Caki2 (cell line): Measurements from ENCODE around the gene ESR1. TPM values are rescaled to one million over a fixed set of nuclear protein-coding genes. Genes with fewer than 3 reads are reported as not detected.
"Not testable (repeated sequence)": the region's sequence is repeated elsewhere in the genome, so short reads cannot be mapped to it uniquely, and the experiment has no call there.

Experiments
- DNase-seq: peaks from one replicate; pipeline ENCODE4 v3.0.0-alpha.2; 2015; ENCODE audit warnings: low read depth
- in situ Hi-C: cut with HindIII; loops from 2 replicates; pipeline ENCODE4 v1.10.0; 2016; ENCODE audit warnings: low sequenced_read_pairs, low pct_unique_long_range_greater_than_20kb, mixed read lengths
- total RNA-seq: library from RNA; depleted of rRNA; stranded (reverse); fragments of >200 nt; shearing (Covaris generic); gene quantifications from 2 replicates; pipeline ENCODE4 v1.2.3, GENCODE V29; 2014; ENCODE audit warnings: low replicate concordance

Gene ESR1
- total RNA-seq, 1 experiment from 2014 or later: not detected

DNA sequence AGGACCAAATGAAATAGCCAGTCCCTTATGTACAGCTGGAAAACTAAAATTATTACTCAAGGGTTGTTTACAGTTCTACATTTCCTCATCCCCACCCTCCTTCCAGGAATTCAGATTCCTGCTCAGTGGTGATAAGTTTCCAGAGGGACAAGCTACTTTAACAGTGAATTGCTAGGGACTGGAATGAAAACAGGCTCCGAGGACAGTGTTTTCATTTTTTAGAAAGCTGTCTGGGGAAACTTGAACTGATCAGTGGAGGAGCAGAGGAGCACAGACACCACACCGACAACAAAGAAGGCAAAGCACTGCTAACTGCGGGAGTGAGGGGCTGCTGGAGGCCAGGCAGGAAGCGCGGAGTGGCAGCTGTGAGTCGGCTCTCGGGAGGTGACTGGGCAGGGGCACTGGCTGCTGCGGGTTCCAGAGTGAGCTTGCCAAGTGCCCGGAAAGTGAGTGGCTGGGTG is 322.2 kb downstream of the ESR1 start:
- no peak for DNase-seq
- in situ Hi-C loops: no loop called here

- in situ Hi-C loops: no loop called here
- DNase-seq: no peak
Observed at GRCh38 chr6:152130441-152130840, 323.0 kb downstream of the ESR1 start.

DNA sequence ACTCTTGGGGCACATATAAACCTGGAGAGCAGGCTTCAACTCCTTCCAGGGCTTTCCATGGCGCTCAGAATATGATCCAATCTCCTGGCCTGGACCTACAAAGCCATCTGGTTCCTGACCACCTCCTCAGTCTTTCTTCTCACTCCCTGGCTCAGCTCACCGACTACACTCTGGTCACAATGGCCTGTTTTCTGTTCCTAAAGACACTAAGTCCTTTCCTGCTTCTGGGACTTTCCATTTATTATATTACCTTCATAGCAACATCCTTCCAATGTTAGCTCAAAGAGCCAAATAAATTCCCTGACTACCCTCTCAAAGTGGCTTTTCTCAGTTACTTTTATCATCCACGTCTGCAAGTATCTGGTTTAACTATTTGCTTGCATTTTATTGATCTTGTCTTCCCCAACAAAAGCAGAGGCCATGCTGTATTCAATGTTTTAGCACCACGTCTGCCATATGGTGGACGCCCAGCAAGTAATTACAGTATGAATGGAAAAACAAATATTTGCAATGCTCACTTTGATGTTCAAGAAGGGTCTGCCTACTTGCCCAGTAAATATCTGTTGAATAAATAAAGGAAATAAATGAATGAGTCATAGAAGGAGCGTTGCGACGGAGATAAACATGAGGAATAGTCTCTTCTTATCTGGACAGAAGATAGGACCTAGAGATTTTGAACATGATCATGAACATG is 328.4 kb downstream of the ESR1 start:
- in situ Hi-C loops: no loop called here

GRCh38 chr6:152136449-152136825 is 329.0 kb downstream of the ESR1 start:
- no peak for DNase-seq
- in situ Hi-C loops: no loop called here

More for the DNA sequence above, 328.4 kb downstream of the ESR1 start:
- no peak for DNase-seq

DNA sequence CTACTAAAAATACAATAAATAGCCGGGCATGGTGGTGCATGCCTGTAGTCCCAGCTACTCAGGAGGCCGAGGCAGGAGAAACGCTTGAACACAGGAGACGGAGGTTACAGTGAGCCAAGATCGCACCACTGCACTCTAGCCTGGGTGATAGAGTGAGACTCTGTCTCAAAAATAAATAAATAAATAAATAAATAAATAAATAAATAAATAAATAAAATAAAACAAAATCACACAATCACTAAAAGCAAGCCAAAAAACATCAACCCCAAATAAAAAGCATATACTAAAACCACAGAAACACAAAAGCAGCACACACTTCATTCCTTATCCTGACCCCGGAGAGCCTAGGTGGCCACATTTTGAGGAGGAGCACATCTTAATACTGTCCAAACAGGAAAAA is 330.9 kb downstream of the ESR1 start:
- in situ Hi-C loops, DNase-seq: not testable (repeated sequence)

- in situ Hi-C loops: no loop called here
- DNase-seq: no peak
Observed at GRCh38 chr6:152142105-152142504, 334.6 kb downstream of the ESR1 start.

DNA sequence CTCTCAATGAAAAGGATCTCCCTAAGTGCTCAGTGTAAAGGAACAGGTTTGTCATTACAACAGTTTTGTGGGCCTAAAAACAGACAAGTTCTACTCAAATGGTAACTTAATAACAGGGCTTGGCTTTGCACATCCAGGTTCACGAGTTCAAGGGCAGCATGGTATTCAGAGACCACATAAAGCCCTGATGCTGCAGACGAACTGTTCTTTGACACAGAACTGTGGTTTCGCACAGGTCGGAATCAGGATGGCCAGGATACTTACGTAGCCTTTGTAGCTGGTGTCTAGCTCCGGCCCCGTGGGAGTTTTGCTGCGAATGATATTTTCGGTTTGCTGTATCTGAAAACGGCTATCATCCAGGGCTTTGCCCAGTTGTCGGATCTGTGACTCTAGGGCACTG is 335.9 kb downstream of the ESR1 start:
- no peak for DNase-seq
- in situ Hi-C loops: no loop called here

DNA sequence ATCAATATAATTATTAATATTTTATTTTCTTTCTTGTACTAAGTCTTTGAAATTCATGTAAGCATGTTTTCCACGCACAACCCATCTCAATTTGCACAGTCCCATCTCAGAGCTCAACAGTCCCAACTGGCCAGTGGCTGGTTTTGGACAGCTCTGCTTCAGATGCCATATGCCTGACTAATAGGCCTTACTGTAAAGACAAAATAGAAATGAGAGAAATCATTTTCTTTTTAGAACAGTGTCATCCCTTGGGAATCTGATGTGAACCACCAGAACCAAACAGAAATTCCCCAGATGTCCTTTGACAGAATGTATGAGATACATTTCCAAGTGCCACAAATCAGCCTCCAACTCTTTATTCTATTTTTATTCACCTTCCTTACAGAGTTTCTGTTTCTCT is 338.9 kb downstream of the ESR1 start:
- in situ Hi-C loops: no loop called here

DNA sequence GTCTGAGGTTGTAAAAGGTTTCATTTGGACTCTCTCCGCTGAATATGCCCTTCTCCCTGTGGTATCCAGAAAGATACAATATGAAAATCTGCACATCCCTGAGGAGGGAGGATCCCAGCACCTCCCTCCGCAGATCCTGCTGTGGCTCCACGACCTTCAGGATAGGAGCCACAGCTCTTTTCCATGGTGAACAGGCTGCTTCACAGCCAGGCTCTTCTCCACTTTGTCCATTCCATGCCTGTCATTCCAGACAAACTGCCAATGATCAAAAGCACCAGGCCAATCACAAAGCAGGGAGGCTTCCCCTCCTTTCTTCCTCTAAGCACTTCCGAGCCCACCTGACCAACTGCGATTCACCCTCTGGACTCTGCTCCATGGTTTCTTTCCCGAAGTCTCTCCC is 339.8 kb downstream of the ESR1 start:
- in situ Hi-C loops: no loop called here
- no peak for DNase-seq

More for the DNA sequence above, 338.9 kb downstream of the ESR1 start:
- no peak for DNase-seq

- in situ Hi-C loops: no loop called here
- no peak for DNase-seq
Observed at GRCh38 chr6:152148412-152148811, 340.9 kb downstream of the ESR1 start.

- in situ Hi-C loops: no loop called here
- no peak for DNase-seq
Observed at GRCh38 chr6:152150196-152150595, 342.7 kb downstream of the ESR1 start.

- in situ Hi-C loops: no loop called here
- no peak for DNase-seq
Observed at GRCh38 chr6:152151920-152152319, 344.4 kb downstream of the ESR1 start.

DNA sequence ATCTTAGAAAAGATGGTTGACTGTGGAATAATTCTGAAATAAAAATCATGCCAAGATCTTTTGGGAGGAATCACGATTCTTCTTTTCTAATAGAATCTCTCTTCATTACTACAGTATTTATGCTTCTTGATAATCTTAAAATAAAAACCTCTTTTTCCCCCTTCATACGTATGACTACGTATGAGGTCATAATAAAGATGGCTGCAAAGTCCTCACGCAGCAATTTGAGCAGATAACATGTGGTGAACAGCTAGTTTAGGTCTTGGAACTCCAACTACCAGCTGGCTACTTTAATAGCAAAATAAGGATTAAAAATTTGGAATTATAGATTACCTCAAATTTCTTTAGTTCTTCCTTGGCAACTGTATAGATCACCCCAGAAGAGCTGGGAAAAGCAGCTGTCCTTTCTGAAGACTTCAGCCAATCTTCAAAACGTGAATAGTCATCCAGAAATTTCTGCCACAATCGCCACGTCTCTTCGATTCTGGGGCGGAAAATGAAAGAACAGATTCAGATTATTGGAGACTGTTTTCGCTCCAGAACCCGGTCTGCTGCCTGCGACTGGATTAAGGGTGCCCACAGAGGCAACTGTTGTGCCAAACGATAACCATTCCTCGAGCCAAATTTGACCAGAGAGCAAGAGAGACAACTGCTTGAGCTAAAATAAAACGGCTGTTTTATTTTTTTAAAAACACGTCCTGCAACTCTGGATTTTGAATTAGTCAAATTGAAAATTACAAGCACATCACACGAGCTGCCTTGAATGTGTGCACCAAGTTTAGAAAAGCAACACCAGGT is 347.3 kb downstream of the ESR1 start:
- in situ Hi-C loops: no loop called here
- no peak for DNase-seq

- in situ Hi-C loops: no loop called here
- no peak for DNase-seq
Observed at GRCh38 chr6:152155792-152156191, 348.3 kb downstream of the ESR1 start.

GRCh38 chr6:152160346-152160745 is 352.9 kb downstream of the ESR1 start:
- in situ Hi-C loops: no loop called here
- no peak for DNase-seq

DNA sequence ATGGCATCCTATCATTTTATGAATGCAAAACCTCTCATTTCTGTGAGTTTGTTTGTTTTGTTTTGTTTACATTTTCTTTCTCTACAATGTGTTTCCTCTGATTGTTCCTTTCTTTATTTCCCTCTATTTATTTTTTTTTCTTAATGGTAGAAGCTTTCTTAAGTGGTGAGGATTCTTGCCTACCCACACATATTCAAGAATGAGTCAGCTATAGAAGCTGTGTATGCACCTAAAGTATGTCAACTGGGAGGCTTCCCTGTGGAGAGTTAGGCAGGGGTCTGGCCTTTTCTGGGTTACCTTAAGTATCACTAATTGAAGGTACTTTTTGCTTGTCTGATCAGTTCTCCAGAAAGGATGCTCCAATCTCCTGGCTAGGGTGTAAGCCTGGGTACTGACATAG is 354.0 kb downstream of the ESR1 start:
- no peak for DNase-seq
- in situ Hi-C loops: no loop called here

DNA sequence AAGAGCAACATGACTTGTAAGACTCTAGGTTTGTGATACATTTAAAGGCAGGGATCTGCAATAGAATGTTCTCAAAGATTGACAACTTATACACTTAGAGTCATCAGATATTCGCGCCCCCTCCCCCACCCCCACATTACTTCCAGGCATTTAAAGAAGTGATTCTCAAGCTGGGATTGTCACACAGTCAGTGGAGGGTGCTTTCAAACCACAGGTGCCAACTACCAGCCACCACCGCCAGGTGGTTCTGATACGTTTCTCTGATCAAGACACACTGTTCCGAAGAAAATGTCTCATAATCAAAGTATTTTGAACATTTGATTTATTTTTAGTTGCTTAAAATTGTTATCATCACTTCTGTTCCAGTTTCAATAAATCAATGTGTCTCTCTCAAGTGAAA is 357.5 kb downstream of the ESR1 start:
- in situ Hi-C loops: no loop called here
- DNase-seq: no peak

DNA sequence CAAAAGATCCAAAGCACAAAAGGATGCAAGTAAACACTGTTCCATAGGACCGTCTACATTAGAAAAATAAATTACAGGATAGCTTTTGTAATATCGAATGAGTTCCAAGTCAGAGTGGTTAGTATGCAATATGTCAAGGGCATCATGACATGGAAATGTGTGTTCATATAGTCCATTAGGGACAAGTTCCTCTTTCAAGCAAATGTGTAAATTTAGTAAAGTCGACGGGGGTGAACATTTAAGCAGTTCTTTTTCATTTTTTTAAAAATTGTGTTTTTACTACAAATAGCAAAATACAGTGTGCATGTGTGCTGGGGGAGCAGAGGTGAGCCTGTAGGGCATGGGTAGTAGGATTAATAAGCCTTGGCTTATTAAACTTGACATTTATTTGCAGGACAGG is 359.0 kb downstream of the ESR1 start:
- in situ Hi-C loops: no loop called here
- no peak for DNase-seq

DNA sequence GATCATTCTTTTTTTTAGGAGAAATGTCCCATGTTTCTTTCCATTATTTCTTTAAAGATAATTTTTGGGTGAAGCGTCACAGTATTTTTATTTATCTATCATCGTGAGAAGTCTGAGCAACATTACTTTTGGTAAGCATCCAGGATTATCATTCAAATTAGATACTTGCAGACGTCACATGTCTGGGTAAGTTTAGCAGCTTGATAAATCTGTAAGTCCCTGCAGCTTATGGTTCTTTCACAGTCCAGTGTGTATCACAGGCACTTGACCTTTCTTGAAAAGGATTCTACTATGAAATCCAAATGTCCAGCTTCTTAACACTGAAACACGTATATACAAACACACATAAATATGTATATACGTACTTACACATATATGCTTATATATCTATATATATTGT is 359.4 kb downstream of the ESR1 start:
- DNase-seq: no peak
- in situ Hi-C loops: no loop called here
